Activated T-cell treated with anti-CD3 and anti-CD28 coated beads for 4 hours (primary cell): ENCODE results near the gene PPP1R13L.
A peak's percentile ranks its signal among the peaks of the same experiment; 100 is the strongest.
"Not testable (repeated sequence)": the region's sequence is repeated elsewhere in the genome, so short reads cannot be mapped to it uniquely, and the experiment has no call there.

Source experiments
- DNase-seq: peaks from one replicate; pipeline ENCODE4 v3.0.0-alpha.2; 2020

Gene PPP1R13L

DNA sequence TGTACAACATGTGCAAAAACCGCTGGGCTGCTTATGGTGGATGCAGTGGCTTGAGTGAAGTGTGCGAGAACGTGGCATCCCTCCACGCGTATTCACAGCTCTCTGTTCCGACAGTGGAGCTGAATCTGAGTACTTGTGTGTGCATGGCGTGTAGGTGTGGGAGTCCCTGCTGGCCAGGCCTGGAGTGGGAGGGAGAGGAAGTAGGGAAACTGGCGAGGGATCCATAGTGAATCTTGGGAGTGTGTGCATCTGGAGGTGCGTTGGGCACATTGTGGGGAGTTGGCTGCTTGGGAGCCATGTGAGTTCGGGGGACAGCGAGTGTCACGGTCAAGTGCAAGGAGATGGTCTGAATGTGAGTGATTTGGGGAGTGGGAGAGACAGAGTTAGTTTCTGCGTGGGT, 62.0 kb downstream of the PPP1R13L start:
- no peak for DNase-seq

DNA sequence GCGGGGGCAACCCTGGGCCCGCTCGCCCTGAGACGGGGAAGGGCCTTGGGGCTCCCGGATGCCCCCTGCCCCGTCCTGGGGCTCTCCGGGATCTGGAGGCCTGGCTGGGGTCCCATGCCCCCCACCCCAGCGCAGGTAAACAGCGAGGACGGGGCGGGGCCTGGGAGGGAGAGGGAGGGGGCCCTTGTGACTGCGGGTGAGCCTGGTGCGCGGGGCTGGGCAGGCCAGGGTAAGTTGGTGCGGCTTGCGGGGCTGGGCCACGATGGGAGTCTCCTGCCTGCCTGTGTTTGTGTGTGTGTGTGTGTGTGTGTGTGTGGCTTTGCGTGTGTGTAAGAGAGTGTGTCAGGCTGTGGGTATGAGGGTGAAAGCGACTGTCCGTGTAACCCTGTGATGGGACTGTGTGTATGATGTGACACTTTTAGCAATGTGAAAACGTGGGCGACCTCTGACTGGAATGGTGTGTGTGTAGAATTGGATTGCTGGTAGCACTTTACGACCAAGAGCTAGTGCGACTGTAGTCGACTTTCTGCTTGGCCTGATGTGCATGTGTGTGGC, 63.9 kb downstream of the PPP1R13L start:
- DNase-seq, result no peak

DNA sequence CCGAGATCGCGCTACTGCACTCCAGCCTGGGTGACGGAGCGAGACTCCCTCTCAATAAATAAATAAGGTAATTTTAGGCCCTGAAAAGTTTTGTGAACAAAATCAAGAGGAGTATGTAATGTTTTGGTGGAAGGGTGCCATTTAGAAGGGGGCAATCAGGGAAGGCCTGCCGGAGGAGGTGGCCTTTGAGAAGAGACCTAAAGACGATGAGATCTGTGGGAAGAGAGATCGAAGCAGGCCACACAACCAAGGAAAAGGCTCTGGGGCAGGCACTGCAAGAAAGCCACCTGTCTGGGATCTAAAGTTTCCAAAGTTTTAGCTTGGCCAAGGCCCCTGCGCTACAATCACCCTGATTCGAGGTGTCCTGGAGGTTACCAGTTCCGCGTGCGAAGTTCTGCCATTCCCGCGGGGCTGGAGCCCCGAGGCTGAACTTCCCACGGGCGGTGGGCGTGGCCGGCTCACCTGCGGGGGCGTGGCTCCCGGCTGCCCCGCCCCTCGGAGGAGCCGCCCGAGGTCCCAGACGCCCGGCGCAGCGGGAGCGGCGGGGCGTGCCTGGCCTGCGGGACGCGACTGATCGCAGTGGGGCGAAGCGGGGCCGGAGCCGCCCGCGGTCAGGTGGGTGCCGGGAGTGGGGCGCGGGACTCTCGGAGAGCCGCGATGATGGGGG, 64.5 kb downstream of the PPP1R13L start, which contains the start of gene KLC3:
KLC3 (plus strand) TSS at position 519 of the 667 bp plus-strand sequence. CDS start 4,792 bp downstream, outside the sequence.
- DNase-seq, result peak; percentile 17

DNA sequence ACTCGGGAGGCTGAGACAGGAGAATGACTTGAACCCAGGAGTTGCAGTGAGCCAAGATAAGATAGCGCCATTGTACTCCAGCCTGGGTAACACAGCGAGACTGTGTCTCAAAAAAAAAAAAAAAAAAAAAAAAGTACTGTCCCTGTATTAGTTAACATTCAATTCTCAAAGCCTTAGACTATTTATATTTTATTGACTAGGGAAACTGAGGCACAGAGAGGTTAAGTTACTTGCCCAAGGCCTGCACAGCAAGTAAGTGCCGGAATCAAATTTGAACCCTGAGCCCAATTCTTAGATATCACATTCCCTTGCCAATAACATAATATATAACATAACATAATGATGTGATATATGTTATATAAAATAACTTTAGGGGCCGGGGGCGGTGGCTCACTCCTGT, 65.2 kb downstream of the PPP1R13L start:
- DNase-seq, result no peak

GRCh38 chr19:45336696-45337251, 68.1 kb downstream of the PPP1R13L start:
- no peak for DNase-seq

GRCh38 chr19:45334881-45335280, 70.0 kb downstream of the PPP1R13L start:
- not testable (repeated sequence) for DNase-seq

GRCh38 chr19:45333609-45334303, 71.1 kb downstream of the PPP1R13L start:
- no peak for DNase-seq

DNA sequence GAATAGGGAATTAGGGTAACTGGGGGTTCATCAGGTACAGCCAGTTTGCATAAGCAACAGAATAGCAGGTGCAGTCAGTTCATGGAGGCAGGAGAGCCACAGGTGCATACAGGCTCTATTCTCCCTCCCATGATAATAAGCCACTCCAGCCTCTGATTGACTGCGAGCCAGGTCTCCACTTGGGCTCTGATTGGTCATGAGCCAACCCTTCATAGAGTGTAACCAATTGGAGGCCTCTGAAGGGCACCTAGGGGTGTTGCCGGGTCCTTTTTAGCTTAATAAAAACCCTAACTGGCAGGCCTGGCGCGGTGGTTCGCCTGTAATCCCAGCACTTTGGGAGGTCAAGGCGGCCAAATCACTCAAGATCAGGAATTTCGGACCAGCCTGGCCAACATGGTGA, 73.5 kb downstream of the PPP1R13L start:
- DNase-seq, result no peak
